Aorta (tissue), 5 donors: Measurements from ENCODE around the gene STC2. TPM values are rescaled to one million over a fixed set of nuclear protein-coding genes. Genes with fewer than 3 reads are reported as not detected.

Experiments
- ATAC-seq: fragments of 200-7000 bp; cut with Tn5 transposase; one replicate; pipeline ENCODE4 v1.9.1; 2022; ENCODE audit warnings: moderate library complexity; ENCODE audit not compliant: low FRiP score
- DNase-seq, 2 donors: peaks; one replicate each; pipeline ENCODE4 v3.0.0-alpha.2; 2020
- H3K27ac ChIP-seq, 2 donors: one replicate each; pipeline ENCODE4 v1.5.1; 2013; ENCODE audit warnings: low read length in 2 of 2, mild to moderate bottlenecking in 2 of 2, moderate library complexity in 2 of 2, control low read depth in 1 of 2, inconsistent platforms in 1 of 2, low read depth in 1 of 2
- H3K27me3 ChIP-seq, 2 donors: one replicate each; pipeline ENCODE4 v1.6.1; 2013; ENCODE audit warnings: control low read depth in 1 of 2, low read length in 1 of 2, mild to moderate bottlenecking in 1 of 2, moderate library complexity in 1 of 2; ENCODE audit not compliant: insufficient read depth in 2 of 2, control insufficient read depth in 1 of 2
- H3K36me3 ChIP-seq, 2 donors: one replicate each; pipeline ENCODE4 v1.6.1; 2013; ENCODE audit warnings: control low read depth in 1 of 2, low read length in 1 of 2, mild to moderate bottlenecking in 1 of 2; ENCODE audit not compliant: insufficient read depth in 2 of 2, control insufficient read depth in 1 of 2
- H3K4me1 ChIP-seq, 2 donors: one replicate each; pipeline ENCODE4 v1.6.1; 2013; ENCODE audit warnings: low read length in 2 of 2, control low read depth in 1 of 2, mild to moderate bottlenecking in 1 of 2, moderate library complexity in 1 of 2; ENCODE audit not compliant: insufficient read depth in 2 of 2, control insufficient read depth in 1 of 2
- H3K4me3 ChIP-seq, 2 donors: one replicate each; pipeline ENCODE4 v1.5.1; 2013; ENCODE audit warnings: low read length in 2 of 2, control low read depth in 1 of 2, mild to moderate bottlenecking in 1 of 2
- H3K9me3 ChIP-seq: one replicate; pipeline ENCODE4 v1.6.1; 2013; ENCODE audit warnings: mild to moderate bottlenecking, low read length; ENCODE audit not compliant: control insufficient read depth
- WGBS, 2 donors: extraction: QIAGEN DNeasy Blood & Tissue Kit; methylation state at CpG; one replicate each; pipeline ENCODE4 v1.1.7; 2013; 5-methylcytosine and 5-hydroxymethylcytosine counted together
- intact Hi-C, 2 donors: fragments of 100-400 bp; cut with DNase I; formaldehyde crosslinking; loops; one replicate each; pipeline versions ENCODE4 v1.14.2 to v1.15.0; 2022
- polyA plus RNA-seq, 2 donors: library from polyadenylated mRNA; stranded (reverse); fragments of 200-250 nt; gene quantifications; one replicate each; pipeline ENCODE4 v1.2.3, GENCODE V29; 2013
- total RNA-seq, 2 donors: library from RNA; stranded (reverse); fragmentation: NEBNext Ultra II Directional; extraction: Animal tissue kit (Norgen Biotek cat#: 25700); gene quantifications; one replicate each; pipeline ENCODE4 v1.2.1, GENCODE V29; 2021
- donor health status: healthy with polysubstance abuse.
- donor health status: Bipolar disorder and iron deficiency.
- donor health status: DM: no; HTN: no; CAD: no.
- donor health status: DM: no; HTN: no; CAD: no.
- donor health status: DM: yes; HTN: yes; CAD: no.

STC2 gene
- total and polyA plus RNA-seq, 4 donors = 0.03 to 7.9 (median 2.8) TPM

DNA sequence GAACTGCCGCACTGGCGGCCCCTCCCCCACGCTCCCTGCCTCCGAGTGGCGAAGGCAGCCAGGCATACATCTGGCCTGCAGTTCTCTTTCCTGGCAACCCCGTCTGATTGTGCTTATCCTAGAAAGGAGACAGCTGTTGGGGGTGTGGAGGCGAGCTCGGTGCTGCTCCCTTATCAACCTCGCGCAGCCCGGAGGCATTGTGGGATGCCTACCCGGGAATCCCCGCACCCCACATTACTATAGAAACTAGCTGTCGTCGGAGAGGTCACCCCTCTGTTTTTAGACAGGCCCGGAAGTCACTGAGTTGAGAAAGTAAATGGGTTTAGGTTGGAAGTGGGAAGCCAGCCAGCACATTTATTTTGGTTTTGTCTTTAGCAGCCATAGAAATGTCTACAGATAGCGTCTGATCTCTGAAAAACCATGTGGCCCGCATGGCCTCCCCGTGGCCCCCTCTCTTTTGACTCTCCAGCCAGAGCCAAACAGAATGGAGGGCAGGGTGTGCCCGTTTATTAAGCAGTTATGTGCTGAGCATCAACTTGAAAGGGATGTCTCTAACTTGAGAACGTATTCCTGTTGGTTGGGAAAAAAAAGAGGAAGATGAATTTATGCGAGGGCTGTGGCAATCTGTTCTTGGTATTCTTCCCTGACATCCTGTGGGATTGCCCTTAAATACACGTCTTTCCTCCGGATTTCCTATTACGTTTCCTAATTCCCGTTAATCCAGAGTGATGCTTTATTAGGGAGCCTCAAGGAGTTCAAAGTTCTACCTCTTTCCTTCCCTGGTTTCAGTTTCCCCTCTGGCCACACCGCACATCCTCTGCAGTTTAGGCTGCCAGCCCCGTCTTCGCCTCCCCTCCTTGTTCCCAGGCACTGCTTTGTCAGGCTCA is 3.9 kb downstream of the STC2 start:
- H3K27ac ChIP-seq = no peak overlapping the region
- DNase-seq (peak; percentile 88 to 90), ATAC-seq (peak; percentile 26)

GRCh38 chr5:173323799-173324114 is 4.5 kb downstream of the STC2 start:
- DNase-seq = no peak
- no peak overlapping the region for H3K4me3 ChIP-seq
- intact Hi-C loops = no loop called here
- no peak for ATAC-seq
- no peak overlapping the region for H3K27ac ChIP-seq
- no peaks in the 10 kb centered on the region for H3K36me3 ChIP-seq
- 5 to 7% methylated on average over 8 of the region's 8 CpGs for WGBS, 2 donors
- no peaks in the 10 kb centered on the region for H3K4me1 ChIP-seq
- no peaks in the 10 kb centered on the region for H3K9me3 ChIP-seq
- H3K27me3 ChIP-seq = peaks cover 0 to 2% of the 10 kb centered on the region in 2 donors

More for the DNA sequence above, 3.9 kb downstream of the STC2 start:
- Histone ChIP-seq H3K4me1 (no peaks in the 10 kb centered on the region), H3K27me3 (peaks cover 0 to 2% of the 10 kb centered on the region in 2 donors), H3K4me3 (no peak overlapping the region), H3K36me3 (no peaks in the 10 kb centered on the region), H3K9me3 (no peaks in the 10 kb centered on the region)
- intact Hi-C loops = no loop called here
- 25 to 30% methylated on average over 29 of the region's 29 CpGs for WGBS, 2 donors

DNA sequence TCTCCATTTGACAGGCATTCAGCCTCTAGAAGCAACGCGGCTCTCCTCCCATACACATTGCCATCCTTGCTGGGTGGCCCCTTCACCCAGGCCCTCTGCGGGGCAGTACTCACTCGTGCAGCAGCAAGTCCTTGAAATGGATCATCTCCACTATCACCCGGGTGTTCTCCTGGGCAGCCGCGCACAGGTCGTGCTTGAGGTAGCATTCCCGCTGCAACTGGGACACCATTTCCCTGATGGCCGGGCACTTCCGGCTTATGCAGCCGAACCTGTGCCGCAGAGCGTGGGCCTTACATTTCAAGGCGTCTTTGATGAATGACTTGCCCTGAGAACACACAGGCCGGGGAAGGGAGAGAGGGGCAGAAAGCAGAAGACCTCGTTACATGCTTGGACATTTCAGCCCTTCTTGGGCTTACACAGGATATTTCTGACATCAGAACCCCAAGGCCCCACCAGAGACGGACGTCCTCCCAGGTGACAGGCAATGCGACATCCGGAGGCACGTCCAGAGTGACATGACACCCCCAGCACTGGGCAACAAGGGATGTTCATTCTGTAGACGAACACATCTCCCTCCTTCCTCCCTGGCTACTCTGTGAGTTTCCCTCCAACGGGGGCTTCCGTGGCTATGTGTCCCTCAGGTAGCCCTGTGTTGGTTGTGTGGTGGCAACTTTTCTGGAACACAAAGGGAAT is 5.0 kb downstream of the STC2 start:
- H3K36me3 ChIP-seq = no peaks in the 10 kb centered on the region
- H3K9me3 ChIP-seq = no peaks in the 10 kb centered on the region
- no peak overlapping the region for H3K4me3 ChIP-seq
- DNase-seq = no peak
- ATAC-seq = no peak
- WGBS, 2 donors = 89 to 90% methylated on average over 25 of the region's 25 CpGs
- H3K27me3 ChIP-seq = peaks cover 0 to 1% of the 10 kb centered on the region in 2 donors
- H3K4me1 ChIP-seq = no peaks in the 10 kb centered on the region
- intact Hi-C loops = no loop called here
- no peak overlapping the region for H3K27ac ChIP-seq

- ATAC-seq (no peak), DNase-seq (no peak)
- Histone ChIP-seq H3K4me3 (no peak overlapping the region), H3K9me3 (no peaks in the 10 kb centered on the region), H3K27me3 (no peaks in the 10 kb centered on the region), H3K36me3 (no peaks in the 10 kb centered on the region), H3K4me1 (no peaks in the 10 kb centered on the region), H3K27ac (no peak overlapping the region)
- WGBS, 2 donors = 95 to 96% methylated on average over 5 of the region's 5 CpGs
- intact Hi-C loops = no loop called here
Measured at GRCh38 chr5:173321886-173322285, 6.3 kb downstream of the STC2 start.

GRCh38 chr5:173320259-173320658 is 8.0 kb downstream of the STC2 start:
- 64 to 69% methylated on average over 10 of the region's 10 CpGs for WGBS, 2 donors
- Histone ChIP-seq H3K36me3 (no peaks in the 10 kb centered on the region), H3K4me3 (no peak overlapping the region), H3K4me1 (no peaks in the 10 kb centered on the region), H3K27me3 (no peaks in the 10 kb centered on the region), H3K9me3 (no peaks in the 10 kb centered on the region), H3K27ac (no peak overlapping the region)
- ATAC-seq = no peak
- intact Hi-C loops = no loop called here
- no peak for DNase-seq

GRCh38 chr5:173319646-173320045 is 8.6 kb downstream of the STC2 start:
- H3K36me3 ChIP-seq = no peaks in the 10 kb centered on the region
- intact Hi-C loops = no loop called here
- no peaks in the 10 kb centered on the region for H3K27me3 ChIP-seq
- H3K4me1 ChIP-seq = no peaks in the 10 kb centered on the region
- ATAC-seq (no peak), DNase-seq (no peak)
- H3K9me3 ChIP-seq = no peaks in the 10 kb centered on the region
- H3K27ac ChIP-seq = no peak overlapping the region
- WGBS, 2 donors = 81 to 82% methylated on average over 5 of the region's 5 CpGs
- H3K4me3 ChIP-seq = no peak overlapping the region

- 91 to 94% methylated on average over 7 of the region's 7 CpGs for WGBS, 2 donors
- intact Hi-C loops = no loop called here
- Histone ChIP-seq H3K4me3 (no peak overlapping the region), H3K27ac (no peak overlapping the region), H3K9me3 (no peaks in the 10 kb centered on the region), H3K36me3 (no peaks in the 10 kb centered on the region), H3K4me1 (no peaks in the 10 kb centered on the region), H3K27me3 (no peaks in the 10 kb centered on the region)
- DNase-seq (no peak), ATAC-seq (no peak)
Measured at GRCh38 chr5:173318881-173319620, 9.2 kb downstream of the STC2 start.

GRCh38 chr5:173318330-173318729 is 9.9 kb downstream of the STC2 start:
- ATAC-seq = no peak
- DNase-seq = no peak
- Histone ChIP-seq H3K4me3 (no peak overlapping the region), H3K27ac (no peak overlapping the region), H3K36me3 (no peaks in the 10 kb centered on the region), H3K9me3 (no peaks in the 10 kb centered on the region), H3K4me1 (no peaks in the 10 kb centered on the region), H3K27me3 (no peaks in the 10 kb centered on the region)
- intact Hi-C loops = no loop called here
- 98% methylated on average over 2 of the region's 2 CpGs for WGBS, 2 donors
